Colonic mucosa (tissue), 4 donors: ENCODE results near the gene NBEAL1. TPM values are rescaled to one million over a fixed set of nuclear protein-coding genes. Genes with fewer than 3 reads are reported as not detected.
A peak's percentile ranks its signal among the peaks of the same experiment; 100 is the strongest.

ENCODE experiments used
- DNase-seq: peaks from one replicate; pipeline ENCODE4 v3.0.0-alpha.2; 2020
- H3K27ac ChIP-seq: fragments of 200-600 bp; one replicate; pipeline ENCODE4 v1.8.0; 2021
- H3K27me3 ChIP-seq: fragments of 200-600 bp; one replicate; pipeline ENCODE4 v1.8.0; 2021
- H3K36me3 ChIP-seq: fragments of 200-600 bp; one replicate; pipeline ENCODE4 v1.8.0; 2021
- H3K4me1 ChIP-seq: fragments of 200-600 bp; one replicate; pipeline ENCODE4 v1.8.0; 2021; ENCODE audit warnings: mild to moderate bottlenecking
- H3K4me3 ChIP-seq: fragments of 200-600 bp; one replicate; pipeline ENCODE4 v1.8.0; 2021
- H3K9ac ChIP-seq, 2 donors: one replicate each; pipeline ENCODE4 v1.7.0; 2013; ENCODE audit warnings: control low read depth in 2 of 2, low read depth in 2 of 2, low read length in 2 of 2
- H3K9me3 ChIP-seq: fragments of 200-600 bp; one replicate; pipeline ENCODE4 v1.8.0; 2021
- CTCF ChIP-seq: fragments of 200-600 bp; IDR thresholded peaks from one replicate; pipeline ENCODE4 v1.8.0; 2022; ENCODE audit warnings: antibody characterized with exemption, mild to moderate bottlenecking
- intact Hi-C: fragments of 100-400 bp; cut with DNase I; formaldehyde crosslinking; loops from one replicate; pipeline ENCODE4 v1.14.1; 2022
- total RNA-seq, 2 donors: library from RNA; stranded (reverse); fragmentation: NEBNext Ultra II Directional in 1 of 2; extraction: Animal tissue kit (Norgen Biotek cat#: 25700) in 1 of 2; gene quantifications; one replicate each; pipeline ENCODE4 v1.2.1, GENCODE V29; 2021
- donor health status: healthy.
- donor health status: DM: no; HTN: no; CAD: no.
- donor health status: DM: no; HTN: no; CAD: no.

The NBEAL1 gene
- total RNA-seq, 2 donors from 2014 or later: 61.8 to 72.7 TPM

- H3K9me3 ChIP-seq: no peaks in the 10 kb centered on the region
- no peak for TF ChIP-seq CTCF
- DNase-seq: no peak
- peaks cover 3% of the 10 kb centered on the region for H3K4me1 ChIP-seq
- intact Hi-C loops: no loop called here
- H3K27ac ChIP-seq: peak overlapping the region; percentile 93
- no peaks in the 10 kb centered on the region for H3K36me3 ChIP-seq
- H3K4me3 ChIP-seq: peak overlapping the region; percentile 43
- no peaks in the 10 kb centered on the region for H3K27me3 ChIP-seq
- H3K9ac ChIP-seq: peak overlapping the region; percentile 58
Observed at GRCh38 chr2:203238292-203238703, 223.6 kb downstream of the NBEAL1 start.

- intact Hi-C loops: no loop called here
- Histone ChIP-seq H3K27ac (peak within 1 kb of the TSS; percentile 93), H3K27me3 (no peaks in the 10 kb centered on the region)
Observed at GRCh38 chr2:203238704-203239526, 224.2 kb downstream of the NBEAL1 start, which contains the start of gene CYP20A1. Gene CYP20A1 (plus strand): TSS chr2:203239018. CDS start chr2:203239063, 45 bp downstream.

GRCh38 chr2:203240491-203240890 is 225.8 kb downstream of the NBEAL1 start:
- Histone ChIP-seq H3K27me3 (no peaks in the 10 kb centered on the region), H3K9me3 (no peaks in the 10 kb centered on the region), H3K4me3 (no peak overlapping the region), H3K4me1 (peaks cover 3% of the 10 kb centered on the region), H3K27ac (no peak overlapping the region), H3K9ac (peak overlapping the region; percentile 2 to 24), H3K36me3 (no peaks in the 10 kb centered on the region)
- TF ChIP-seq CTCF: no peak
- DNase-seq: no peak
- intact Hi-C loops: no loop called here

More at GRCh38 chr2:203238704-203239526, 224.2 kb downstream of the NBEAL1 start, which contains the start of gene CYP20A1:
- peak within 1 kb of the TSS; percentile 82 to 92 for H3K9ac ChIP-seq
- H3K4me3 ChIP-seq: peak within 1 kb of the TSS; percentile 43
- H3K36me3 ChIP-seq: no peaks in the 10 kb centered on the region
- peak; percentile 17 for TF ChIP-seq CTCF
- no peaks in the 10 kb centered on the region for H3K9me3 ChIP-seq
- peaks cover 3% of the 10 kb centered on the region for H3K4me1 ChIP-seq
- peak; percentile 97 for DNase-seq

- Histone ChIP-seq H3K4me3 (no peak overlapping the region), H3K27ac (no peak overlapping the region), H3K9ac (no peak overlapping the region), H3K27me3 (no peaks in the 10 kb centered on the region), H3K36me3 (no peaks in the 10 kb centered on the region), H3K9me3 (no peaks in the 10 kb centered on the region), H3K4me1 (peaks cover 3% of the 10 kb centered on the region)
- DNase-seq: no peak
- intact Hi-C loops: no loop called here
- no peak for TF ChIP-seq CTCF
Observed at GRCh38 chr2:203242518-203242917, 227.8 kb downstream of the NBEAL1 start.

- no peaks in the 10 kb centered on the region for H3K36me3 ChIP-seq
Observed at GRCh38 chr2:203246646-203247045, 232.0 kb downstream of the NBEAL1 start.

More at GRCh38 chr2:203246646-203247045, 232.0 kb downstream of the NBEAL1 start:
- no peak for DNase-seq
- Histone ChIP-seq H3K27ac (no peak overlapping the region), H3K27me3 (no peaks in the 10 kb centered on the region), H3K4me3 (no peak overlapping the region), H3K9me3 (no peaks in the 10 kb centered on the region), H3K9ac (no peak overlapping the region), H3K4me1 (no peaks in the 10 kb centered on the region)
- intact Hi-C loops: no loop called here
- TF ChIP-seq CTCF: no peak
